HEK293 (cell line): ENCODE data around the gene MARCHF7.

Experiments
- CTCF ChIA-PET: fragments of 350-600 bp; formaldehyde crosslinking; extraction: SDS; loops from one replicate; lab custom pipeline; 2021; ENCODE audit warnings: antibody characterized with exemption; lab: Yijun Ruan, JAX
- POLR2A ChIA-PET: fragments of 300-600 bp; formaldehyde crosslinking; extraction: SDS; loops from one replicate; lab custom pipeline; 2020; ENCODE audit warnings: antibody characterized with exemption, inconsistent platforms; lab: Yijun Ruan, JAX
- H3K27ac ChIP-seq: fragments of 200-500 bp; sonication (Bioruptor generic); 2 replicates; pipeline ENCODE4 v1.5.1; 2014; ENCODE audit warnings: low read depth, low read length, control low read depth, inconsistent platforms; ENCODE audit errors: extremely low read depth
- H3K36me3 ChIP-seq, 2 experiments: fragments of 200-500 bp in 1 of 2; sonication (Bioruptor generic) in 1 of 2; 1 replicate in 1 of 2; 2 replicates in 1 of 2; pipeline ENCODE4 v1.5.1; 2014 to 2017; ENCODE audit warnings: inconsistent platforms in 2 of 2, low read length in 2 of 2; ENCODE audit not compliant: control insufficient read depth in 2 of 2, insufficient read depth in 1 of 2
- H3K4me1 ChIP-seq: fragments of 200-500 bp; sonication (Bioruptor generic); 2 replicates; pipeline ENCODE4 v1.5.1; 2014; ENCODE audit warnings: mild to moderate bottlenecking, low read length, inconsistent platforms; ENCODE audit not compliant: control insufficient read depth, insufficient read depth
- H3K4me3 ChIP-seq: 2 replicates; pipeline ENCODE4 v1.5.1; 2011; ENCODE audit warnings: low read depth, mild to moderate bottlenecking, control low read depth, low read length, moderate library complexity
- H3K9me3 ChIP-seq: fragments of 200-500 bp; sonication (Bioruptor generic); 2 replicates; pipeline ENCODE4 v1.5.1; 2014; ENCODE audit warnings: low read depth, low read length, inconsistent platforms; ENCODE audit not compliant: control insufficient read depth, insufficient read depth
- BCL11A ChIP-seq: fragments of 450-650 bp; formaldehyde crosslinking; IDR thresholded peaks from 2 replicates; pipeline ENCODE4 v1.5.1; 2016; ENCODE audit warnings: low read depth, missing biosample characterization, missing genetic modification characterization
- BCL6B ChIP-seq: fragments of 450-650 bp; formaldehyde crosslinking; IDR thresholded peaks from 2 replicates; pipeline ENCODE4 v1.5.1; 2017; ENCODE audit warnings: missing biosample characterization, missing genetic modification characterization
- HOXD13 ChIP-seq: sonication (generic); formaldehyde crosslinking; IDR thresholded peaks from 2 replicates; pipeline ENCODE4 v1.8.0; 2022; ENCODE audit warnings: missing genetic modification reagents, borderline replicate concordance
- KLF16 ChIP-seq: fragments of 450-650 bp; formaldehyde crosslinking; IDR thresholded peaks from 2 replicates; pipeline ENCODE4 v1.5.1; 2017; ENCODE audit warnings: missing biosample characterization, missing genetic modification characterization
- REST ChIP-seq: fragments of 450-650 bp; formaldehyde crosslinking; IDR thresholded peaks from 2 replicates; pipeline ENCODE4 v1.5.1; 2016; ENCODE audit warnings: missing biosample characterization, missing genetic modification characterization
- SP3 ChIP-seq: fragments of 450-650 bp; formaldehyde crosslinking; IDR thresholded peaks from 2 replicates; pipeline ENCODE4 v1.5.1; 2016; ENCODE audit warnings: missing biosample characterization, missing genetic modification characterization
- ZBTB17 ChIP-seq: fragments of 450-650 bp; formaldehyde crosslinking; IDR thresholded peaks from 2 replicates; pipeline ENCODE4 v1.5.1; 2016; ENCODE audit warnings: missing biosample characterization, missing genetic modification characterization
- ZFHX2 ChIP-seq: fragments of 450-650 bp; formaldehyde crosslinking; conservative IDR thresholded peaks from 2 replicates; pipeline ENCODE4 v1.5.1; 2016; ENCODE audit warnings: missing biosample characterization, missing genetic modification characterization
- ZFP37 ChIP-seq: fragments of 450-650 bp; formaldehyde crosslinking; IDR thresholded peaks from 2 replicates; pipeline ENCODE4 v1.5.1; 2016; ENCODE audit warnings: missing biosample characterization, missing genetic modification characterization
- ZFP69B ChIP-seq: fragments of 450-650 bp; formaldehyde crosslinking; IDR thresholded peaks from 2 replicates; pipeline ENCODE4 v1.5.1; 2016; ENCODE audit warnings: missing biosample characterization, missing genetic modification characterization
- ZNF10 ChIP-seq: fragments of 450-650 bp; formaldehyde crosslinking; IDR thresholded peaks from 2 replicates; pipeline ENCODE4 v1.5.1; 2017; ENCODE audit warnings: missing biosample characterization, missing genetic modification characterization
- ZNF16 ChIP-seq: fragments of 450-650 bp; formaldehyde crosslinking; IDR thresholded peaks from 2 replicates; pipeline ENCODE4 v1.5.1; 2016; ENCODE audit warnings: low read depth, missing biosample characterization, missing genetic modification characterization
- ZNF2 ChIP-seq: fragments of 450-650 bp; formaldehyde crosslinking; IDR thresholded peaks from 2 replicates; pipeline ENCODE4 v1.5.1; 2016; ENCODE audit warnings: missing biosample characterization, missing genetic modification characterization
- ZNF239 ChIP-seq: fragments of 450-650 bp; formaldehyde crosslinking; IDR thresholded peaks from 2 replicates; pipeline ENCODE4 v1.5.1; 2016; ENCODE audit warnings: missing biosample characterization, missing genetic modification characterization
- ZNF24 ChIP-seq: fragments of 450-650 bp; formaldehyde crosslinking; IDR thresholded peaks from 2 replicates; pipeline ENCODE4 v1.5.1; 2016; ENCODE audit warnings: missing biosample characterization, missing genetic modification characterization
- ZNF274 ChIP-seq, 2 experiments: fragments of 200-500 bp in 1 of 2; fragments of 450-650 bp in 1 of 2; sonication (Bioruptor generic) in 1 of 2; formaldehyde crosslinking in 1 of 2; IDR thresholded peaks; 2 replicates each; pipeline versions ENCODE4 v1.5.1 to v1.6.1; 2014 to 2016; ENCODE audit warnings: borderline replicate concordance in 1 of 2, inconsistent platforms in 1 of 2, low read length in 1 of 2, missing biosample characterization in 1 of 2, missing genetic modification characterization in 1 of 2
- ZNF311 ChIP-seq: fragments of 450-650 bp; formaldehyde crosslinking; IDR thresholded peaks from 2 replicates; pipeline ENCODE4 v1.5.1; 2017; ENCODE audit warnings: missing biosample characterization, missing genetic modification characterization, borderline replicate concordance
- ZNF324 ChIP-seq: fragments of 450-650 bp; formaldehyde crosslinking; IDR thresholded peaks from 2 replicates; pipeline ENCODE4 v1.5.1; 2016; ENCODE audit warnings: missing biosample characterization, missing genetic modification characterization
- ZNF473 ChIP-seq: fragments of 450-650 bp; formaldehyde crosslinking; IDR thresholded peaks from 2 replicates; pipeline ENCODE4 v1.5.1; 2017; ENCODE audit warnings: missing biosample characterization, missing genetic modification characterization
- ZNF514 ChIP-seq: fragments of 450-650 bp; formaldehyde crosslinking; IDR thresholded peaks from 2 replicates; pipeline ENCODE4 v1.5.1; 2016; ENCODE audit warnings: missing biosample characterization, missing genetic modification characterization
- ZNF529 ChIP-seq: fragments of 450-650 bp; formaldehyde crosslinking; IDR thresholded peaks from 2 replicates; pipeline ENCODE4 v1.5.1; 2017; ENCODE audit warnings: missing genetic modification characterization, missing biosample characterization; ENCODE audit not compliant: insufficient replicate concordance
- ZNF600 ChIP-seq: fragments of 450-650 bp; formaldehyde crosslinking; IDR thresholded peaks from 2 replicates; pipeline ENCODE4 v1.5.1; 2016; ENCODE audit warnings: missing biosample characterization, missing genetic modification characterization
- ZNF610 ChIP-seq: fragments of 450-650 bp; formaldehyde crosslinking; IDR thresholded peaks from 2 replicates; pipeline ENCODE4 v1.5.1; 2016; ENCODE audit warnings: missing biosample characterization, missing genetic modification characterization, borderline replicate concordance
- ZNF664 ChIP-seq: fragments of 450-650 bp; formaldehyde crosslinking; IDR thresholded peaks from 2 replicates; pipeline ENCODE4 v1.5.1; 2016; ENCODE audit warnings: missing biosample characterization, missing genetic modification characterization
- ZNF670 ChIP-seq: fragments of 450-650 bp; formaldehyde crosslinking; IDR thresholded peaks from 2 replicates; pipeline ENCODE4 v1.5.1; 2016; ENCODE audit warnings: missing biosample characterization, missing genetic modification characterization, low read depth
- ZNF777 ChIP-seq: fragments of 450-650 bp; formaldehyde crosslinking; IDR thresholded peaks from 2 replicates; pipeline ENCODE4 v1.5.1; 2017; ENCODE audit warnings: missing biosample characterization, missing genetic modification characterization, borderline replicate concordance
- ZNF837 ChIP-seq: fragments of 450-650 bp; formaldehyde crosslinking; IDR thresholded peaks from 2 replicates; pipeline ENCODE4 v1.5.1; 2016; ENCODE audit warnings: missing biosample characterization, missing genetic modification characterization
- TF ChIP-seq, protein P1 (sequence below): fragments of 450-650 bp; formaldehyde crosslinking; IDR thresholded peaks from 2 replicates; pipeline ENCODE4 v1.5.0; 2017; ENCODE audit warnings: missing biosample characterization, missing genetic modification characterization, borderline replicate concordance
- TF ChIP-seq, protein P2 (sequence below): fragments of 450-650 bp; formaldehyde crosslinking; IDR thresholded peaks from 2 replicates; pipeline ENCODE4 v1.5.1; 2017; ENCODE audit warnings: missing biosample characterization, missing genetic modification characterization

MARCHF7 gene

GRCh38 chr2:159750873-159751272, 38.6 kb downstream of the MARCHF7 start (continued):
- TF ChIP-seq BCL11A (tag by site-specific recombination) (no peak), ZFP37 (no peak), SP3 (tag by site-specific recombination) (no peak), ZNF664 (tag by site-specific recombination) (no peak), ZNF2 (tag by site-specific recombination) (no peak), ZNF239 (tag by site-specific recombination) (no peak), HOXD13 (no peak), REST (tag by site-specific recombination) (no peak), ZNF670 (tag by site-specific recombination) (no peak), ZNF324 (no peak), KLF16 (tag by site-specific recombination) (no peak)
- TF ChIP-seq, protein P1, sequence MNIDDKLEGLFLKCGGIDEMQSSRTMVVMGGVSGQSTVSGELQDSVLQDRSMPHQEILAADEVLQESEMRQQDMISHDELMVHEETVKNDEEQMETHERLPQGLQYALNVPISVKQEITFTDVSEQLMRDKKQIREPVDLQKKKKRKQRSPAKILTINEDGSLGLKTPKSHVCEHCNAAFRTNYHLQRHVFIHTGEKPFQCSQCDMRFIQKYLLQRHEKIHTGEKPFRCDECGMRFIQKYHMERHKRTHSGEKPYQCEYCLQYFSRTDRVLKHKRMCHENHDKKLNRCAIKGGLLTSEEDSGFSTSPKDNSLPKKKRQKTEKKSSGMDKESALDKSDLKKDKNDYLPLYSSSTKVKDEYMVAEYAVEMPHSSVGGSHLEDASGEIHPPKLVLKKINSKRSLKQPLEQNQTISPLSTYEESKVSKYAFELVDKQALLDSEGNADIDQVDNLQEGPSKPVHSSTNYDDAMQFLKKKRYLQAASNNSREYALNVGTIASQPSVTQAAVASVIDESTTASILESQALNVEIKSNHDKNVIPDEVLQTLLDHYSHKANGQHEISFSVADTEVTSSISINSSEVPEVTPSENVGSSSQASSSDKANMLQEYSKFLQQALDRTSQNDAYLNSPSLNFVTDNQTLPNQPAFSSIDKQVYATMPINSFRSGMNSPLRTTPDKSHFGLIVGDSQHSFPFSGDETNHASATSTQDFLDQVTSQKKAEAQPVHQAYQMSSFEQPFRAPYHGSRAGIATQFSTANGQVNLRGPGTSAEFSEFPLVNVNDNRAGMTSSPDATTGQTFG (tag by site-specific recombination) = no peak

DNA sequence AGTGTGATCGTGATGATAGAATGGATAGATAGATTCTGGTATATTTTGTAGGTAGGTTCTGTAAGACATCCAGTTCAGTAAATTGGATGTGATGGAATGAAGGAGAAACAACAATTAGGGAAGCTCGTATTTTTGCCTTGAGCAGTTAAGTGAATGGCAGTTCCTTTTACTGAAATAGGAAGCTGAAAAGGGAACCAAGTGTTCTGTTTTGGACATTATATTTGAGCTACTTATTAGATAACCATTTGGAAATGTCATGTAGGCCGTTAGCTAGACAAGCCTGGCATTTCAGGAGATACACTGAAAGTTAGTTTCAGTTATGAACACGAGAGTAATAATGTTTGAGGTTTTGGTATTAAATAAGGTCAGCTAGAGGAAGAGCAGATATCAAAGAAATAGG, 41.5 kb downstream of the MARCHF7 start:
- Histone ChIP-seq H3K9me3 (no peaks in the 10 kb centered on the region), H3K27ac (no peak overlapping the region), H3K36me3 (peaks cover 37 to 91% of the 10 kb centered on the region in 2 experiments), H3K4me1 (no peaks in the 10 kb centered on the region), H3K4me3 (no peak overlapping the region)
- ChIA-PET CTCF (interaction anchor here (1.1 to 1.5 kb wide), 2 partner anchors 13 to 187 kb away, joined by 3 to 4 read pairs; no protein-coding TSS in a partner anchor), POLR2A (no interaction called here)
- TF ChIP-seq ZFHX2 (tag by site-specific recombination) (no peak), ZNF777 (no peak), ZNF10 (tag by site-specific recombination) (no peak), ZNF16 (tag by site-specific recombination) (no peak), BCL6B (tag by site-specific recombination) (no peak), BCL11A (tag by site-specific recombination) (no peak), ZFP37 (no peak), ZBTB17 (tag by site-specific recombination) (no peak), ZNF473 (tag by site-specific recombination) (no peak), ZNF529 (tag by site-specific recombination) (no peak), ZNF600 (no peak), ZFP69B (tag by site-specific recombination) (no peak), ZNF837 (tag by site-specific recombination) (no peak), ZNF24 (no peak), ZNF610 (tag by site-specific recombination) (no peak), ZNF514 (tag by site-specific recombination) (no peak), ZNF311 (tag by site-specific recombination) (no peak), ZNF274 (IDR thresholded peaks at IDR 0.05; ENCODE audit: low read length) (no peak), ZNF274 (tag by site-specific recombination; IDR thresholded peaks at IDR 0.05; ENCODE audit: borderline replicate concordance) (no peak)
- TF ChIP-seq, protein P2, sequence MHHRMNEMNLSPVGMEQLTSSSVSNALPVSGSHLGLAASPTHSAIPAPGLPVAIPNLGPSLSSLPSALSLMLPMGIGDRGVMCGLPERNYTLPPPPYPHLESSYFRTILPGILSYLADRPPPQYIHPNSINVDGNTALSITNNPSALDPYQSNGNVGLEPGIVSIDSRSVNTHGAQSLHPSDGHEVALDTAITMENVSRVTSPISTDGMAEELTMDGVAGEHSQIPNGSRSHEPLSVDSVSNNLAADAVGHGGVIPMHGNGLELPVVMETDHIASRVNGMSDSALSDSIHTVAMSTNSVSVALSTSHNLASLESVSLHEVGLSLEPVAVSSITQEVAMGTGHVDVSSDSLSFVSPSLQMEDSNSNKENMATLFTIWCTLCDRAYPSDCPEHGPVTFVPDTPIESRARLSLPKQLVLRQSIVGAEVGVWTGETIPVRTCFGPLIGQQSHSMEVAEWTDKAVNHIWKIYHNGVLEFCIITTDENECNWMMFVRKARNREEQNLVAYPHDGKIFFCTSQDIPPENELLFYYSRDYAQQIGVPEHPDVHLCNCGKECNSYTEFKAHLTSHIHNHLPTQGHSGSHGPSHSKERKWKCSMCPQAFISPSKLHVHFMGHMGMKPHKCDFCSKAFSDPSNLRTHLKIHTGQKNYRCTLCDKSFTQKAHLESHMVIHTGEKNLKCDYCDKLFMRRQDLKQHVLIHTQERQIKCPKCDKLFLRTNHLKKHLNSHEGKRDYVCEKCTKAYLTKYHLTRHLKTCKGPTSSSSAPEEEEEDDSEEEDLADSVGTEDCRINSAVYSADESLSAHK = no peak
